K562 (cell line): ENCODE results near the gene QRICH1. TPM values are rescaled to one million over a fixed set of nuclear protein-coding genes. Genes with fewer than 3 reads are reported as not detected.

Experiments
- ATAC-seq: fragments of 200-7000 bp; cut with Tn5 transposase; 3 replicates; pipeline ENCODE4 v1.9.1; 2020; ENCODE audit warnings: moderate library complexity
- BruUV-seq: library from RNA; stranded (reverse); fragments of 400-500 nt; replicated peaks from 2 replicates; lab custom pipeline; 2021; lab: Mats Ljungman, UMichigan
- CTCF ChIA-PET: fragments of 300-600 bp; formaldehyde crosslinking; extraction: SDS; loops from one replicate; lab custom pipeline; 2021; ENCODE audit warnings: low intra/inter-chr PET ratio; lab: Yijun Ruan, JAX
- POLR2A ChIA-PET: fragments of 300-600, 350-650 bp; sonication (Branson Sonifier 250); formaldehyde crosslinking; extraction: SDS; loops from one replicate; lab custom pipeline; 2021; ENCODE audit warnings: antibody characterized with exemption, inconsistent platforms; lab: Yijun Ruan, JAX
- DNase-seq, 4 experiments: peaks; one replicate each; pipeline versions ENCODE4 v3.0.0 to v3.0.0-alpha.2; 2011 to 2018; ENCODE audit warnings: low spot score in 3 of 4, mixed read lengths in 3 of 4; ENCODE audit errors: extremely low read depth in 1 of 4
- FAIRE-seq: peaks from 2 replicates; lab custom pipeline; 2011; peaks lifted over from hg19 to GRCh38; lab: Jason Lieb, UNC
- H2AFZ ChIP-seq: 2 replicates; pipeline ENCODE4 v1.6.0; 2011; ENCODE audit warnings: low read depth, low read length, control low read depth, inconsistent platforms
- H3K27ac ChIP-seq: fragments of 200-600 bp; 3 replicates; pipeline ENCODE4 v1.8.0; 2011; ENCODE audit warnings: low read depth, mild to moderate bottlenecking, control low read depth, inconsistent platforms, low read length, moderate library complexity, mixed read lengths; ENCODE audit errors: extremely low read depth
- H3K27me3 ChIP-seq, 2 experiments: fragments of 300-600 bp in 1 of 2; 2 replicates in 1 of 2; 3 replicates in 1 of 2; pipeline versions ENCODE4 v1.6.0 to v1.8.0; 2011; ENCODE audit warnings: inconsistent platforms in 2 of 2, low read length in 2 of 2, mild to moderate bottlenecking in 1 of 2, mixed read lengths in 1 of 2, moderate library complexity in 1 of 2; ENCODE audit not compliant: control insufficient read depth in 2 of 2, insufficient read depth in 2 of 2
- H3K36me3 ChIP-seq: fragments of 300-600 bp; 3 replicates; pipeline ENCODE4 v1.8.0; 2011; ENCODE audit warnings: mild to moderate bottlenecking, low read length, inconsistent platforms; ENCODE audit not compliant: control insufficient read depth, insufficient read depth
- H3K4me1 ChIP-seq, 2 experiments: fragments of 200-600 bp in 1 of 2; replicated peaks in 1 of 2; 2 replicates in 1 of 2; 3 replicates in 1 of 2; pipeline versions ENCODE4 v1.5.1 to v1.8.0; 2011; ENCODE audit warnings: inconsistent platforms in 2 of 2, low read length in 2 of 2, mild to moderate bottlenecking in 1 of 2, mixed read lengths in 1 of 2, moderate library complexity in 1 of 2; ENCODE audit not compliant: control insufficient read depth in 2 of 2, insufficient read depth in 2 of 2
- H3K4me2 ChIP-seq: 2 replicates; pipeline ENCODE4 v1.6.1; 2011; ENCODE audit warnings: low read length, control low read depth, inconsistent platforms, mixed read lengths; ENCODE audit not compliant: insufficient read depth
- H3K4me3 ChIP-seq: fragments of 200-600 bp; sonication (generic), shearing (Covaris generic); 2 replicates; pipeline ENCODE4 v1.5.1; 2016; ENCODE audit warnings: control low read depth, inconsistent platforms
- H3K79me2 ChIP-seq: fragments of 200-600 bp; 3 replicates; pipeline ENCODE4 v1.8.0; 2011; ENCODE audit warnings: low read length, inconsistent platforms; ENCODE audit not compliant: control insufficient read depth, insufficient read depth
- H3K9ac ChIP-seq, 2 experiments: 2 replicates each; pipeline versions ENCODE4 v1.6.0 to v1.6.1; 2011; ENCODE audit warnings: low read depth in 2 of 2, low read length in 2 of 2, control low read depth in 1 of 2, inconsistent platforms in 1 of 2, mild to moderate bottlenecking in 1 of 2, mixed read lengths in 1 of 2; ENCODE audit not compliant: insufficient read depth in 1 of 2
- H3K9me1 ChIP-seq: one replicate; pipeline ENCODE4 v1.6.0; 2011; ENCODE audit warnings: inconsistent platforms, mild to moderate bottlenecking, low read length, moderate library complexity; ENCODE audit not compliant: control insufficient read depth, insufficient read depth
- H3K9me3 ChIP-seq: replicated peaks from 2 replicates; pipeline ENCODE4 v1.5.1; 2011; ENCODE audit warnings: low read depth, low read length, inconsistent platforms; ENCODE audit not compliant: control insufficient read depth, insufficient read depth
- H4K20me1 ChIP-seq: replicated peaks from 2 replicates; pipeline ENCODE4 v1.6.1; 2011; ENCODE audit warnings: low read length, inconsistent platforms, mixed read lengths; ENCODE audit not compliant: control insufficient read depth, insufficient read depth
- BCOR ChIP-seq: fragments of 450-650 bp; IDR thresholded peaks from 2 replicates; pipeline ENCODE4 v1.6.1; 2016
- CBFA2T2 ChIP-seq: fragments of 450-650 bp; conservative IDR thresholded peaks from 2 replicates; pipeline ENCODE4 v1.6.1; 2017; ENCODE audit warnings: mild to moderate bottlenecking
- DACH1 ChIP-seq: fragments of 450-650 bp; IDR thresholded peaks from 2 replicates; pipeline ENCODE4 v1.6.1; 2018; ENCODE audit not compliant: partially characterized antibody
- HDAC1 ChIP-seq, 2 experiments: fragments of 450-650 bp; IDR thresholded peaks; 2 replicates each; pipeline ENCODE4 v1.6.1; 2016 to 2017; ENCODE audit warnings: inconsistent platforms in 1 of 2, mild to moderate bottlenecking in 1 of 2, moderate library complexity in 1 of 2
- KDM1A ChIP-seq, 2 experiments: fragments of 450-650 bp; IDR thresholded peaks; 2 replicates each; pipeline ENCODE4 v1.6.1; 2016; ENCODE audit warnings: mild to moderate bottlenecking in 2 of 2
- KLF13 ChIP-seq: fragments of 450-650 bp; IDR thresholded peaks from 2 replicates; pipeline ENCODE4 v1.6.1; 2016; ENCODE audit warnings: missing genetic modification characterization, low read depth, mild to moderate bottlenecking, missing compliant biosample characterization, moderate library complexity, borderline replicate concordance
- PHF8 ChIP-seq: fragments of 200-600 bp; sonication (generic); IDR thresholded peaks from 2 replicates; pipeline ENCODE4 v1.6.1; 2012; ENCODE audit warnings: mixed run types, mild to moderate bottlenecking, inconsistent platforms, low read length, moderate library complexity, borderline replicate concordance
- SMARCA4 ChIP-seq: fragments of 450-650 bp; IDR thresholded peaks from 2 replicates; pipeline ENCODE4 v1.6.1; 2016
- SMARCC2 ChIP-seq: fragments of 450-650 bp; IDR thresholded peaks from 2 replicates; pipeline ENCODE4 v1.6.1; 2017; ENCODE audit warnings: antibody characterized with exemption, moderate library complexity, mild to moderate bottlenecking, low read depth
- ZSCAN29 ChIP-seq: fragments of 450-650 bp; IDR thresholded peaks from 2 replicates; pipeline ENCODE4 v1.6.1; 2017
- WGBS: fragments of 100-300 bp; shearing (Covaris generic); methylation state at CpG from one replicate; pipeline ENCODE4 v1.1.6; 2016; ENCODE audit warnings: low coverage, mixed read lengths; ENCODE audit not compliant: insufficient coverage; ENCODE audit errors: missing lambda C conversion rate; 5-methylcytosine and 5-hydroxymethylcytosine counted together
- in situ Hi-C: fragments of 300-500 bp; cut with MboI; formaldehyde crosslinking; loops from 4 replicates; pipeline ENCODE4 v1.15.0; 2018; ENCODE audit warnings: inconsistent platforms, mixed read lengths
- intact Hi-C: fragments of 100-400 bp; cut with micrococcal nuclease; formaldehyde crosslinking; loops from 2 replicates; pipeline ENCODE4 v1.14.2; 2022
- polyA plus RNA-seq, 8 experiments: library from polyadenylated mRNA; depleted of rRNA in 4 of 8; stranded (reverse) in 5 of 8; unstranded in 3 of 8; fragments of >200 nt; fragmentation: Nextera tagmentation in 2 of 8; fragmentation: Illumina TruSeq in 1 of 8; extraction: Ambion mirVana in 2 of 8; extraction: Trizol in 1 of 8; gene quantifications; 2 replicates each; pipeline versions ENCODE4 v1.2.1 to v1.2.3, GENCODE V29; 2011 to 2014; ENCODE audit warnings: inconsistent platforms in 1 of 8, missing spikeins in 1 of 8
- total RNA-seq, 7 experiments: library from RNA; depleted of rRNA in 6 of 7; stranded (reverse); fragments of >200 nt in 6 of 7; fragmentation: Illumina TruSeq in 2 of 7; extraction: Trizol in 2 of 7; gene quantifications; 2 replicates each; pipeline versions ENCODE4 v1.2.1 to v1.2.3, GENCODE V29; 2011 to 2021; ENCODE audit warnings: low replicate concordance in 1 of 7
- TF ChIP-seq, protein P1 (sequence below), 3 experiments: fragments of 200-800 bp in 1 of 3; fragments of 250-450 bp in 1 of 3; fragments of 450-650 bp in 1 of 3; sonication (Bioruptor Pico) in 1 of 3; sonication (Bioruptor generic) in 1 of 3; formaldehyde crosslinking in 1 of 3; IDR thresholded peaks; 2 replicates each; pipeline versions ENCODE4 v1.6.1 to v1.8.0; 2016 to 2022; ENCODE audit warnings: mild to moderate bottlenecking in 2 of 3, missing genetic modification characterization in 2 of 3, missing compliant biosample characterization in 1 of 3, moderate library complexity in 1 of 3
- TF ChIP-seq, protein P2 (sequence below): fragments of 250-450 bp; sonication (Bioruptor Pico); IDR thresholded peaks from 2 replicates; pipeline ENCODE4 v1.5.0; 2021
- TF ChIP-seq, protein P3 (sequence below): sonication (generic); formaldehyde crosslinking; IDR thresholded peaks from 2 replicates; pipeline ENCODE4 v1.8.0; 2023; ENCODE audit warnings: mild to moderate bottlenecking, missing genetic modification reagents
- TF ChIP-seq, protein P4 (sequence below): fragments of 250-450 bp; sonication (Bioruptor Pico); IDR thresholded peaks from 2 replicates; pipeline ENCODE4 v1.8.0; 2021; ENCODE audit warnings: moderate library complexity, mild to moderate bottlenecking, inconsistent platforms

The QRICH1 gene
- total and polyA plus RNA-seq, 9 of the 15 experiments (the other 6 are each of a cell fraction or from before 2014, with no cell fraction given), result 20.1 to 99.2 (median 56.7) TPM

DNA sequence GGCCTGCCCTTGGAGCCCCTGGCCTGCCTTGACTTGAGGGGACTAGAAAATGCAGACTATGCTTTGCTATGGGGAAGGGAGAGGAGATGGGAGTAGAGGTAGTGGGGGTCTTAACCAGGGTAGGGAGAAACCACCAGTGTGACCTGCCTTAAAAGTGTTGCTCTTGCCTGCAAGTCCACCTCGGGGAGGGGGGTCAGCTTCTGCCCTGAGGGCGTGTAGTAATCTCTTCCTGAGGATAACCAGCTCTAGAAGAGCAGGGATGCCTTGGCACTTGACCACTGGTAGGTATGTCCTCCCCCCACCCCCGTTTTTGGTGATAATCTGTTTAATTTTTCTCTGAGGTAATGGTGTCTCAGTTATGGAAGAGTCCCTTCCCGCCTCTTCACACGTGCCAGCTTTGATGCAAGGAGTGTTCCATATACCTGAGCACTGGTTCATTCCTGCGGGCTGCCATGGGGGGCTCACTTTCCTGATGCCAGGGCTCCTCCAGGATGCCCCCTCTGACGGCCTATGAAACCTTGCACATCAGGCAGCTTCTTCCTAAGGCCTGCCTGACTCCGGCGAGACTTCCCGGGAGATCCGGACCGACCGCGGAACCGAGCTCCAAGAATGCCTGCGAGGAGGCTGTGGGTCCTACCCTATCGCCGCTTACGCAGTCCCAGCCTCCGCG, 104.6 kb downstream of the QRICH1 start:
- ChIA-PET CTCF (interaction anchor here (0.8 kb wide), 1 partner anchor 460 kb away, joined by 3 read pairs; no protein-coding TSS in a partner anchor), POLR2A (interaction anchor here (0.5 to 1.3 kb wide), 7 partner anchors 15 to 249 kb away, joined by 3 to 6 read pairs (median 3); partner anchors contain the start of genes IMPDH2, NDUFAF3 and WDR6)
- H3K27me3 ChIP-seq, result no peaks in the 10 kb centered on the region
- FAIRE-seq (no peak), DNase-seq (peak in 1 of 4 experiments; percentile 12), ATAC-seq (no peak; the same call in 2 of the 3 replicates)
- H3K9me1 ChIP-seq, result no peaks in the 10 kb centered on the region
- intact Hi-C loops, result loop anchor here (1.0 to 5.0 kb wide), 4 partner anchors 18 to 460 kb away; partner anchors contain the start of gene WDR6
- H3K4me1 ChIP-seq, result peaks cover 9 to 21% of the 10 kb centered on the region in 2 experiments
- H3K9me3 ChIP-seq, result no peaks in the 10 kb centered on the region
- H3K27ac ChIP-seq, result peak overlapping the region; percentile 78
- WGBS, result 6% methylated on average over 8 of the region's 21 CpGs
- peak overlapping the region; percentile 71 to 89 for H3K9ac ChIP-seq
- BruUV-seq, result TSS peak; percentile 83
- in situ Hi-C loops, result no loop called here
- peak overlapping the region; percentile 94 for H2AFZ ChIP-seq
- H3K79me2 ChIP-seq, result no peaks in the 10 kb centered on the region
- H3K36me3 ChIP-seq, result peaks cover 14% of the 10 kb centered on the region; the same call in 2 of the 3 replicates
- peak overlapping the region; percentile 82 for H3K4me2 ChIP-seq
- H4K20me1 ChIP-seq, result no peaks in the 10 kb centered on the region
- peak overlapping the region; percentile 41 for H3K4me3 ChIP-seq
- TF ChIP-seq ZSCAN29, result peak; percentile 43; the same call in 1 of the 2 replicates
- TF ChIP-seq, protein P1, sequence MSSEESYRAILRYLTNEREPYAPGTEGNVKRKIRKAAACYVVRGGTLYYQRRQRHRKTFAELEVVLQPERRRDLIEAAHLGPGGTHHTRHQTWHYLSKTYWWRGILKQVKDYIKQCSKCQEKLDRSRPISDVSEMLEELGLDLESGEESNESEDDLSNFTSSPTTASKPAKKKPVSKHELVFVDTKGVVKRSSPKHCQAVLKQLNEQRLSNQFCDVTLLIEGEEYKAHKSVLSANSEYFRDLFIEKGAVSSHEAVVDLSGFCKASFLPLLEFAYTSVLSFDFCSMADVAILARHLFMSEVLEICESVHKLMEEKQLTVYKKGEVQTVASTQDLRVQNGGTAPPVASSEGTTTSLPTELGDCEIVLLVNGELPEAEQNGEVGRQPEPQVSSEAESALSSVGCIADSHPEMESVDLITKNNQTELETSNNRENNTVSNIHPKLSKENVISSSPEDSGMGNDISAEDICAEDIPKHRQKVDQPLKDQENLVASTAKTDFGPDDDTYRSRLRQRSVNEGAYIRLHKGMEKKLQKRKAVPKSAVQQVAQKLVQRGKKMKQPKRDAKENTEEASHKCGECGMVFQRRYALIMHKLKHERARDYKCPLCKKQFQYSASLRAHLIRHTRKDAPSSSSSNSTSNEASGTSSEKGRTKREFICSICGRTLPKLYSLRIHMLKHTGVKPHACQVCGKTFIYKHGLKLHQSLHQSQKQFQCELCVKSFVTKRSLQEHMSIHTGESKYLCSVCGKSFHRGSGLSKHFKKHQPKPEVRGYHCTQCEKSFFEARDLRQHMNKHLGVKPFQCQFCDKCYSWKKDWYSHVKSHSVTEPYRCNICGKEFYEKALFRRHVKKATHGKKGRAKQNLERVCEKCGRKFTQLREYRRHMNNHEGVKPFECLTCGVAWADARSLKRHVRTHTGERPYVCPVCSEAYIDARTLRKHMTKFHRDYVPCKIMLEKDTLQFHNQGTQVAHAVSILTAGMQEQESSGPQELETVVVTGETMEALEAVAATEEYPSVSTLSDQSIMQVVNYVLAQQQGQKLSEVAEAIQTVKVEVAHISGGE (CRISPR knock-in tag; IDR thresholded peaks at IDR 0.05), result 0 out of 6 replicates have a peak, but pooled peaks of 1 of the 3 experiments have one; percentile 22
- 0 out of 2 replicates have a peak, but pooled peaks have one; percentile 77 for TF ChIP-seq SMARCC2
- TF ChIP-seq, protein P2, sequence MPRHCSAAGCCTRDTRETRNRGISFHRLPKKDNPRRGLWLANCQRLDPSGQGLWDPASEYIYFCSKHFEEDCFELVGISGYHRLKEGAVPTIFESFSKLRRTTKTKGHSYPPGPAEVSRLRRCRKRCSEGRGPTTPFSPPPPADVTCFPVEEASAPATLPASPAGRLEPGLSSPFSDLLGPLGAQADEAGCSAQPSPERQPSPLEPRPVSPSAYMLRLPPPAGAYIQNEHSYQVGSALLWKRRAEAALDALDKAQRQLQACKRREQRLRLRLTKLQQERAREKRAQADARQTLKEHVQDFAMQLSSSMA, result no peak
- TF ChIP-seq, protein P3, sequence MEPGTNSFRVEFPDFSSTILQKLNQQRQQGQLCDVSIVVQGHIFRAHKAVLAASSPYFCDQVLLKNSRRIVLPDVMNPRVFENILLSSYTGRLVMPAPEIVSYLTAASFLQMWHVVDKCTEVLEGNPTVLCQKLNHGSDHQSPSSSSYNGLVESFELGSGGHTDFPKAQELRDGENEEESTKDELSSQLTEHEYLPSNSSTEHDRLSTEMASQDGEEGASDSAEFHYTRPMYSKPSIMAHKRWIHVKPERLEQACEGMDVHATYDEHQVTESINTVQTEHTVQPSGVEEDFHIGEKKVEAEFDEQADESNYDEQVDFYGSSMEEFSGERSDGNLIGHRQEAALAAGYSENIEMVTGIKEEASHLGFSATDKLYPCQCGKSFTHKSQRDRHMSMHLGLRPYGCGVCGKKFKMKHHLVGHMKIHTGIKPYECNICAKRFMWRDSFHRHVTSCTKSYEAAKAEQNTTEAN (CRISPR knock-in tag), result no peak
- TF ChIP-seq HDAC1 (IDR thresholded peaks at IDR 0.05), result peak in 1 of 2 experiments; percentile 56; a peak in 1 of 4 replicates
- TF ChIP-seq KLF13 (tag), result no peak
- TF ChIP-seq, protein P4, sequence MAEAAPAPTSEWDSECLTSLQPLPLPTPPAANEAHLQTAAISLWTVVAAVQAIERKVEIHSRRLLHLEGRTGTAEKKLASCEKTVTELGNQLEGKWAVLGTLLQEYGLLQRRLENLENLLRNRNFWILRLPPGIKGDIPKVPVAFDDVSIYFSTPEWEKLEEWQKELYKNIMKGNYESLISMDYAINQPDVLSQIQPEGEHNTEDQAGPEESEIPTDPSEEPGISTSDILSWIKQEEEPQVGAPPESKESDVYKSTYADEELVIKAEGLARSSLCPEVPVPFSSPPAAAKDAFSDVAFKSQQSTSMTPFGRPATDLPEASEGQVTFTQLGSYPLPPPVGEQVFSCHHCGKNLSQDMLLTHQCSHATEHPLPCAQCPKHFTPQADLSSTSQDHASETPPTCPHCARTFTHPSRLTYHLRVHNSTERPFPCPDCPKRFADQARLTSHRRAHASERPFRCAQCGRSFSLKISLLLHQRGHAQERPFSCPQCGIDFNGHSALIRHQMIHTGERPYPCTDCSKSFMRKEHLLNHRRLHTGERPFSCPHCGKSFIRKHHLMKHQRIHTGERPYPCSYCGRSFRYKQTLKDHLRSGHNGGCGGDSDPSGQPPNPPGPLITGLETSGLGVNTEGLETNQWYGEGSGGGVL (CRISPR knock-in tag), result no peak
- TF ChIP-seq PHF8, result peak; percentile 49; the same call in 1 of the 2 replicates
- TF ChIP-seq CBFA2T2, result no peak
- TF ChIP-seq KDM1A (IDR thresholded peaks at IDR 0.05), result no peak
- no peak for TF ChIP-seq SMARCA4
- TF ChIP-seq DACH1, result no peak
- 0 out of 2 replicates have a peak, but pooled peaks have one; percentile 27 for TF ChIP-seq BCOR
